HepG2 (cell line): ENCODE results near the gene DMAP1. TPM values are rescaled to one million over a fixed set of nuclear protein-coding genes. Genes with fewer than 3 reads are reported as not detected.

Source experiments
- ARID4A ChIP-seq: sonication (generic); formaldehyde crosslinking; IDR thresholded peaks from 2 replicates; pipeline ENCODE4 v1.5.0; 2020; ENCODE audit warnings: mild to moderate bottlenecking, missing genetic modification reagents, borderline replicate concordance
- ARID5B ChIP-seq: IDR thresholded peaks from 2 replicates; pipeline ENCODE4 v1.4.0; 2020; ENCODE audit warnings: mild to moderate bottlenecking, missing genetic modification reagents
- CBX5 ChIP-seq: sonication (generic); formaldehyde crosslinking; IDR thresholded peaks from 2 replicates; pipeline ENCODE4 v1.4.0; 2020; ENCODE audit warnings: missing genetic modification reagents, borderline replicate concordance
- CREBL2 ChIP-seq: sonication (generic); formaldehyde crosslinking; IDR thresholded peaks from 2 replicates; pipeline ENCODE4 v1.8.1; 2023; ENCODE audit warnings: missing genetic modification reagents, mild to moderate bottlenecking, borderline replicate concordance
- HNF4G ChIP-seq, 2 experiments: sonication (generic) in 1 of 2; formaldehyde crosslinking in 1 of 2; IDR thresholded peaks; 2 replicates each; pipeline versions ENCODE4 v1.4.0 to v1.6.1; 2011 to 2020; ENCODE audit warnings: borderline replicate concordance in 2 of 2, low read depth in 2 of 2, mild to moderate bottlenecking in 2 of 2, low read length in 1 of 2, missing genetic modification reagents in 1 of 2, moderate library complexity in 1 of 2
- HOXA9 ChIP-seq: sonication (generic); formaldehyde crosslinking; IDR thresholded peaks from 2 replicates; pipeline ENCODE4 v1.8.1; 2022; ENCODE audit warnings: missing genetic modification reagents, mild to moderate bottlenecking, moderate library complexity, borderline replicate concordance
- ISL2 ChIP-seq: sonication (generic); formaldehyde crosslinking; IDR thresholded peaks from 2 replicates; pipeline ENCODE4 v1.5.0; 2020; ENCODE audit warnings: missing genetic modification reagents
- KLF16 ChIP-seq, 2 experiments: sonication (generic) in 1 of 2; formaldehyde crosslinking in 1 of 2; IDR thresholded peaks; 2 replicates each; pipeline versions ENCODE4 v1.6.1 to v1.8.0; 2016 to 2023; ENCODE audit warnings: missing genetic modification reagents in 2 of 2, missing compliant biosample characterization in 1 of 2
- MAFF ChIP-seq: IDR thresholded peaks from 2 replicates; pipeline ENCODE4 v1.6.1; 2011; ENCODE audit warnings: low read depth, low read length, improper control_type of control experiment
- MBNL3 ChIP-seq: fragments of 250-450 bp; sonication (Bioruptor Pico); conservative IDR thresholded peaks from 2 replicates; pipeline ENCODE4 v1.8.0; 2022; ENCODE audit warnings: mild to moderate bottlenecking, inconsistent platforms
- PPARG ChIP-seq: conservative IDR thresholded peaks from 2 replicates; pipeline ENCODE4 v1.6.1; 2016; ENCODE audit warnings: missing biosample characterization, missing genetic modification reagents
- SOX5 ChIP-seq: IDR thresholded peaks from 2 replicates; pipeline ENCODE4 v1.6.1; 2016; ENCODE audit warnings: borderline replicate concordance
- ZNF264 ChIP-seq: sonication (generic); formaldehyde crosslinking; IDR thresholded peaks from 2 replicates; pipeline ENCODE4 v1.4.0; 2020; ENCODE audit warnings: missing genetic modification reagents
- ZNF431 ChIP-seq: sonication (generic); formaldehyde crosslinking; IDR thresholded peaks from 2 replicates; pipeline ENCODE4 v1.9.0; 2022; ENCODE audit warnings: missing genetic modification reagents, low read depth, mild to moderate bottlenecking, borderline replicate concordance
- ZNF563 ChIP-seq: sonication (generic); formaldehyde crosslinking; IDR thresholded peaks from 2 replicates; pipeline ENCODE4 v1.8.0; 2022; ENCODE audit warnings: mild to moderate bottlenecking, moderate library complexity, missing genetic modification reagents
- ZNF704 ChIP-seq: sonication (generic); formaldehyde crosslinking; IDR thresholded peaks from 2 replicates; pipeline ENCODE4 v1.8.1; 2023; ENCODE audit warnings: mild to moderate bottlenecking, inconsistent platforms, moderate library complexity, missing genetic modification reagents, borderline replicate concordance
- ZNF724P ChIP-seq: sonication (generic); formaldehyde crosslinking; IDR thresholded peaks from 2 replicates; pipeline ENCODE4 v1.8.0; 2022; ENCODE audit warnings: missing genetic modification reagents, borderline replicate concordance
- ZNF780A ChIP-seq: sonication (generic); formaldehyde crosslinking; IDR thresholded peaks from 2 replicates; pipeline ENCODE4 v1.8.0; 2022; ENCODE audit warnings: mild to moderate bottlenecking, missing genetic modification reagents, moderate library complexity
- polyA plus RNA-seq, 8 experiments: library from polyadenylated mRNA; depleted of rRNA in 3 of 8; stranded (reverse) in 7 of 8; unstranded in 1 of 8; fragments of >200 nt; fragmentation: Illumina TruSeq in 4 of 8; extraction: Trizol in 4 of 8; gene quantifications; 2 replicates each; pipeline versions ENCODE4 v1.2.1 to v1.2.3, GENCODE V29; 2011 to 2016; ENCODE audit warnings: low read depth in 4 of 8, missing spikeins in 1 of 8, mixed read lengths in 1 of 8; ENCODE audit not compliant: insufficient read depth in 1 of 8
- total RNA-seq, 5 experiments: library from RNA; depleted of rRNA; stranded (reverse); fragments of >200 nt; fragmentation: Illumina TruSeq; extraction: Trizol; gene quantifications; 2 replicates each; pipeline ENCODE4 v1.2.3, GENCODE V29; 2016; ENCODE audit warnings: low read depth in 1 of 5

The DMAP1 gene
- total and polyA plus RNA-seq, 2 of the 13 experiments (the other 11 are each of a cell fraction or from before 2014, with no cell fraction given): 17.6 to 32.7 TPM

- TF ChIP-seq ARID5B (CRISPR knock-in tag): peak; percentile 53
- TF ChIP-seq ARID4A (CRISPR knock-in tag): peak; percentile 28; the same call in 1 of the 2 replicates
- no peak for TF ChIP-seq ZNF563 (CRISPR knock-in tag)
- TF ChIP-seq HOXA9 (CRISPR knock-in tag): no peak
- TF ChIP-seq MBNL3 (CRISPR knock-in tag): no peak
- TF ChIP-seq HNF4G (IDR thresholded peaks at IDR 0.05; ENCODE audit: borderline replicate concordance, low read depth, low read length): peak; percentile 89
- peak; percentile 37; the same call in 1 of the 2 replicates for TF ChIP-seq HNF4G (CRISPR knock-in tag; IDR thresholded peaks at IDR 0.05; ENCODE audit: borderline replicate concordance, low read depth)
- no peak for TF ChIP-seq ZNF724P (CRISPR knock-in tag)
- 0 out of 4 replicates have a peak, but pooled peaks of 1 of the 2 experiments have one; percentile 29 for TF ChIP-seq KLF16 (CRISPR knock-in tag; IDR thresholded peaks at IDR 0.05)
- no peak for TF ChIP-seq ISL2 (CRISPR knock-in tag)
- TF ChIP-seq ZNF704 (CRISPR knock-in tag): no peak
- peak; percentile 60 for TF ChIP-seq CBX5 (CRISPR knock-in tag)
- no peak for TF ChIP-seq PPARG (CRISPR knock-in tag)
- peak; percentile 53; the same call in 1 of the 2 replicates for TF ChIP-seq ZNF264 (CRISPR knock-in tag)
- peak; percentile 31; the same call in 1 of the 2 replicates for TF ChIP-seq SOX5
- no peak for TF ChIP-seq MAFF
- TF ChIP-seq ZNF780A (CRISPR knock-in tag): no peak
- TF ChIP-seq CREBL2: no peak
- no peak for TF ChIP-seq ZNF431
Observed at GRCh38 chr1:44217809-44218410, 4.6 kb downstream of the DMAP1 start (continued).
